Fibroblast of mammary gland (primary cell): Measurements from ENCODE around the gene TMED3.
"Not testable (repeated sequence)": the region's sequence is repeated elsewhere in the genome, so short reads cannot be mapped to it uniquely, and the experiment has no call there.

Experiments used
- DNase-seq: peaks from one replicate; pipeline ENCODE4 v3.0.0-alpha.2; 2010; ENCODE audit warnings: low read depth
- H3K4me3 ChIP-seq: 2 replicates; pipeline ENCODE4 v1.5.1; 2011; ENCODE audit warnings: low read depth, mild to moderate bottlenecking, low read length, moderate library complexity; ENCODE audit not compliant: control insufficient read depth
- CTCF ChIP-seq: conservative IDR thresholded peaks from 2 replicates; pipeline ENCODE4 v1.5.1; 2011; ENCODE audit warnings: low read depth, low read length, inconsistent platforms; ENCODE audit not compliant: control insufficient read depth, insufficient read depth

Gene TMED3

GRCh38 chr15:79315623-79316328 lies 4.9 kb downstream of the TMED3 start:
- no peak overlapping the region for H3K4me3 ChIP-seq
- TF ChIP-seq CTCF = no peak
- DNase-seq = no peak

- no peak for DNase-seq
- TF ChIP-seq CTCF = no peak
- no peak overlapping the region for H3K4me3 ChIP-seq
Observed at GRCh38 chr15:79316864-79317263, 6.0 kb downstream of the TMED3 start.

GRCh38 chr15:79319973-79320372 lies 9.1 kb downstream of the TMED3 start:
- H3K4me3 ChIP-seq, DNase-seq: not testable (repeated sequence)

GRCh38 chr15:79321876-79322275 lies 11.0 kb downstream of the TMED3 start:
- no peak overlapping the region for H3K4me3 ChIP-seq
- TF ChIP-seq CTCF = no peak
- no peak for DNase-seq

GRCh38 chr15:79322306-79322705 lies 11.4 kb downstream of the TMED3 start:
- no peak for TF ChIP-seq CTCF
- DNase-seq = no peak
- no peak overlapping the region for H3K4me3 ChIP-seq

- no peak overlapping the region for H3K4me3 ChIP-seq
- no peak for TF ChIP-seq CTCF
- no peak for DNase-seq
Observed at GRCh38 chr15:79322945-79323344, 12.0 kb downstream of the TMED3 start.

- no peak for TF ChIP-seq CTCF
- peak; percentile 95 for DNase-seq
- H3K4me3 ChIP-seq = no peak overlapping the region
Observed at GRCh38 chr15:79329171-79329611, 18.3 kb downstream of the TMED3 start.
